PFSK-1 (cell line): ENCODE results near the gene SLC27A3.

Experiments used
- FOXP2 ChIP-seq: optimal IDR thresholded peaks from 2 replicates; pipeline ENCODE3; 2011; ENCODE audit warnings: borderline replicate concordance, control low read depth, inconsistent platforms; ENCODE audit not compliant: insufficient read depth; ENCODE audit errors: extremely low read length, extremely low read depth
- POLR2AphosphoS5 ChIP-seq: IDR thresholded peaks from 2 replicates; pipeline ENCODE4 v1.6.1; 2012; ENCODE audit warnings: low read depth, mild to moderate bottlenecking, control low read depth, low read length, moderate library complexity
- SIN3A ChIP-seq: IDR thresholded peaks from 2 replicates; pipeline ENCODE4 v1.6.1; 2012; ENCODE audit warnings: mild to moderate bottlenecking, low read length, moderate library complexity, borderline replicate concordance; ENCODE audit not compliant: insufficient read depth
- TAF1 ChIP-seq: IDR thresholded peaks from 2 replicates; pipeline ENCODE4 v1.6.1; 2012; ENCODE audit warnings: low read length, control low read depth, borderline replicate concordance; ENCODE audit not compliant: insufficient read depth
- TF ChIP-seq, protein P1 (sequence below), 2 experiments: IDR thresholded peaks; 2 replicates each; pipeline versions ENCODE4 v1.6.1 to v1.8.0; 2011 to 2012; ENCODE audit warnings: low read depth in 2 of 2, low read length in 2 of 2, control low read depth in 1 of 2, inconsistent platforms in 1 of 2, mild to moderate bottlenecking in 1 of 2, moderate library complexity in 1 of 2; ENCODE audit not compliant: insufficient read depth in 1 of 2

The SLC27A3 gene

GRCh38 chr1:153801028-153801625, 25.9 kb downstream of the SLC27A3 start:
- no peak for TF ChIP-seq SIN3A
- TF ChIP-seq POLR2AphosphoS5: no peak
- no peak for TF ChIP-seq FOXP2
- no peak for TF ChIP-seq TAF1
- TF ChIP-seq, protein P1, sequence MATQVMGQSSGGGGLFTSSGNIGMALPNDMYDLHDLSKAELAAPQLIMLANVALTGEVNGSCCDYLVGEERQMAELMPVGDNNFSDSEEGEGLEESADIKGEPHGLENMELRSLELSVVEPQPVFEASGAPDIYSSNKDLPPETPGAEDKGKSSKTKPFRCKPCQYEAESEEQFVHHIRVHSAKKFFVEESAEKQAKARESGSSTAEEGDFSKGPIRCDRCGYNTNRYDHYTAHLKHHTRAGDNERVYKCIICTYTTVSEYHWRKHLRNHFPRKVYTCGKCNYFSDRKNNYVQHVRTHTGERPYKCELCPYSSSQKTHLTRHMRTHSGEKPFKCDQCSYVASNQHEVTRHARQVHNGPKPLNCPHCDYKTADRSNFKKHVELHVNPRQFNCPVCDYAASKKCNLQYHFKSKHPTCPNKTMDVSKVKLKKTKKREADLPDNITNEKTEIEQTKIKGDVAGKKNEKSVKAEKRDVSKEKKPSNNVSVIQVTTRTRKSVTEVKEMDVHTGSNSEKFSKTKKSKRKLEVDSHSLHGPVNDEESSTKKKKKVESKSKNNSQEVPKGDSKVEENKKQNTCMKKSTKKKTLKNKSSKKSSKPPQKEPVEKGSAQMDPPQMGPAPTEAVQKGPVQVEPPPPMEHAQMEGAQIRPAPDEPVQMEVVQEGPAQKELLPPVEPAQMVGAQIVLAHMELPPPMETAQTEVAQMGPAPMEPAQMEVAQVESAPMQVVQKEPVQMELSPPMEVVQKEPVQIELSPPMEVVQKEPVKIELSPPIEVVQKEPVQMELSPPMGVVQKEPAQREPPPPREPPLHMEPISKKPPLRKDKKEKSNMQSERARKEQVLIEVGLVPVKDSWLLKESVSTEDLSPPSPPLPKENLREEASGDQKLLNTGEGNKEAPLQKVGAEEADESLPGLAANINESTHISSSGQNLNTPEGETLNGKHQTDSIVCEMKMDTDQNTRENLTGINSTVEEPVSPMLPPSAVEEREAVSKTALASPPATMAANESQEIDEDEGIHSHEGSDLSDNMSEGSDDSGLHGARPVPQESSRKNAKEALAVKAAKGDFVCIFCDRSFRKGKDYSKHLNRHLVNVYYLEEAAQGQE (IDR thresholded peaks at IDR 0.05; ENCODE audit: insufficient read depth in 1 of 2, low read depth in 2 of 2, low read length in 2 of 2): no peak

DNA sequence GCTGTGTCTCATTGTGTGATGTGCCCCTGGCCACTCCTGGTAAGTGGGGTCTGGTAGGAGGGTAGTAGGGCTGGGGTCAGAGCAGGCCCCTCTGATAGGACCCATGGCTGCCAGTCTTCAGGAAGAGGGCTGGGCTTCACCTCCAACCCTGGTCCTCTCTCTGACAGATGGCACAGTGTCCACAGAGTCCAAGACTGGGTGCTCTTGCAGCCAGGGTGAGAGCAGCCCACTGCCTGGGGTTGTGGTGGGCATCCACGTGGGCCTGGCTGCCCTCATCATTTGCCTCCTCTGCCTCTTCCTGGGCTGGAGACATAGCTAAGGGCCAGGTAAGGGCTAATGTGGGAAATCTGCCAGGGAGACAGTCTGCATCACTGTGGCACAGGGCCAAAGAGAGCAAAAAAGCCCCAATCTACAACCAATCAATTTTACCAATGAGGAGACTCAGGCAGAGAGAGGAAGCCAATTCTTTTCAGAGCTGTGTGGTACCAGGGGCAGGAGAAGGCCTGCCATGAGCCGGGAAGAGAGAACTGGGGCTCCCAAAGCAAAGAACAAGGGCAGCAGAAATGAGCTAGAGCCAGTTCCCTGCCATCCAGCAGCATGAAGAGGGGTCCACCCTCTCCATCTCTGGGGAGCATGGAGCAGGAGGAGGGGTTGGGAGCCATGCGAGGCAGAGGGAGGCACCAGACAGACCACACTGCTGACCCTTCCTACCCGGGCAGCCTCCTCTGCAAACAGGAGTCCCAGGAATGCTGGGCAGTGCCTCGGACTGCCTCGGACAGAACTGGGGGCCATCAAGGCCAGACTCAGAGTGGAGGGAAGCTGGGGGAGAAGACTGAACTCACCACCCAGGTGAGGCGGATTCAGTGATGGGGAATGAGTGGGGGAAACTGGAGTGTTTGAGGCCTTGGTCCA, 26.8 kb downstream of the SLC27A3 start:
- TF ChIP-seq, protein P1 (IDR thresholded peaks at IDR 0.05; ENCODE audit: insufficient read depth in 1 of 2, low read depth in 2 of 2, low read length in 2 of 2): no peak
- TF ChIP-seq FOXP2 (no peak), SIN3A (no peak), TAF1 (no peak), POLR2AphosphoS5 (no peak)

DNA sequence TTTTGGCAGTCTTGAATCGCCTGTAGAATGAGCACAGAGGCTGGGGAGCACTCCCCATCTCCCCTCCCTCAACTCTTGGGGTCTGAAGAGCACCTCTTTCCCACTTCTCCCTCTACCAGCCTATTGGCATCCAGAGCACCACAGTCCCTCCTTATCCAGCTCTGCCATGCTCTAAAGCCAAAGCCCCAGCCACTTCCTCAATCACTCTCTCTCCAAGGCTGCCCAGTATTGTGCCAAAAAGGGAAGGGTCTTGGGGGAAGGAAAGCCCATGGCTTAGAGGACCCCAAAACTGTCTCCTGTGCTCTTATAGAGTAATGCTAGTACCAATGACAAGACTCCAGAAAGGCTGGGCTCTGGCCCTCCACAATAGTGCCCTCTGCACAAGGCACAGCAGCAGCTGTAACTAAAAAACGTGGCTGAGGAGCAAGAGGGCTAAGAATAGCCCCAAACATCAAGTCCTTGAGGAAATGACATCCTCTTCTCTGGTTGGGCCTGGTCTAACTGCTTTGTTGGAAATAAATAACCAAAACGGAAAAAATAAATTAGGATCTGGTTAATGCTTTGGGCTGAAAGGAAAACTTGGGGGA, 28.4 kb downstream of the SLC27A3 start:
- TF ChIP-seq SIN3A (no peak), FOXP2 (no peak)
- TF ChIP-seq, protein P1 (IDR thresholded peaks at IDR 0.05; ENCODE audit: insufficient read depth in 1 of 2, low read depth in 2 of 2, low read length in 2 of 2): no peak

DNA sequence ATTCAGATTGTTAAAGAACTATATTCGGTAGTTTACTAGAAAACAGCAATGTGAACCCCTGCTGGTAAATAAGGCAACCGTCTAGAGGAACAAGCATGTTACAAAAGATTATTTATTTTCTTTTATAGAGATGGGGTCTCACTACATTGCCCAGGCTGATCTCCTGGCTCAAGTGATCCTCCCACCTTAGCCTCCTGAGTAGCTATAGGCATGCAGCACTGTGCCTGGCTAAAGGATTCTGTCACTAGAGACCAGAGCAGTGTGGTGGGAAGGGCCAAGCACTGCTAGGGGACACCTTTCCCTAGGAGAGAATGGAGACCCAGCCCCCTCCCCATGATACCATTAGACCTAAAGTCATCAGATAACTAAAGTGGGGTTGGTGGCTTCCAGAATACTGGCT, 28.9 kb downstream of the SLC27A3 start:
- TF ChIP-seq TAF1: no peak
- no peak for TF ChIP-seq SIN3A
- no peak for TF ChIP-seq FOXP2
- no peak; the same call in 1 of the 2 replicates for TF ChIP-seq POLR2AphosphoS5
- TF ChIP-seq, protein P1 (IDR thresholded peaks at IDR 0.05; ENCODE audit: insufficient read depth in 1 of 2, low read depth in 2 of 2, low read length in 2 of 2): no peak
